GM12878 (cell line): Measurements from ENCODE around the gene FNDC3B.

ENCODE experiments used
- CTCF ChIP-seq, 3 experiments: IDR thresholded peaks in 2 of 3; conservative IDR thresholded peaks in 1 of 3; 2 replicates each; pipeline ENCODE4 v1.5.1; 2011; ENCODE audit warnings: low read depth in 3 of 3, low read length in 3 of 3, mild to moderate bottlenecking in 3 of 3, control low read depth in 2 of 3, moderate library complexity in 2 of 3, inconsistent platforms in 1 of 3, mixed read lengths in 1 of 3; ENCODE audit not compliant: control insufficient read depth in 2 of 3, insufficient read depth in 1 of 3; ENCODE audit errors: extremely low read depth in 1 of 3
- ELK1 ChIP-seq: IDR thresholded peaks from 2 replicates; pipeline ENCODE4 v1.6.1; 2012; ENCODE audit warnings: low read depth, low read length, improper control_type of control experiment
- MTA3 ChIP-seq: IDR thresholded peaks from 2 replicates; pipeline ENCODE4 v1.6.1; 2012; ENCODE audit warnings: low read length, inconsistent platforms, borderline replicate concordance
- NFXL1 ChIP-seq: fragments of 450-650 bp; IDR thresholded peaks from 2 replicates; pipeline ENCODE4 v1.6.1; 2017; ENCODE audit warnings: antibody characterized with exemption, mild to moderate bottlenecking, borderline replicate concordance
- SMC3 ChIP-seq: IDR thresholded peaks from 2 replicates; pipeline ENCODE4 v1.6.1; 2011; ENCODE audit warnings: low read length, improper control_type of control experiment, borderline replicate concordance
- YY1 ChIP-seq: IDR thresholded peaks from 2 replicates; pipeline ENCODE4 v1.6.1; 2011; ENCODE audit warnings: low read depth, mild to moderate bottlenecking, low read length
- ZNF207 ChIP-seq: fragments of 450-650 bp; IDR thresholded peaks from 2 replicates; pipeline ENCODE4 v1.6.1; 2014; ENCODE audit warnings: antibody characterized with exemption, mild to moderate bottlenecking, borderline replicate concordance
- ZNF687 ChIP-seq: fragments of 450-650 bp; IDR thresholded peaks from 2 replicates; pipeline ENCODE4 v1.6.1; 2017; ENCODE audit warnings: mild to moderate bottlenecking, moderate library complexity

- TF ChIP-seq MTA3 (no peak), CTCF (IDR thresholded peaks at IDR 0.05 in 2 of 3, conservative IDR thresholded peaks at IDR 0.05 in 1 of 3; ENCODE audit: control insufficient read depth in 2 of 3, extremely low read depth in 1 of 3, insufficient read depth in 1 of 3, low read depth in 3 of 3, low read length in 3 of 3) (no peak), ELK1 (no peak), SMC3 (no peak), YY1 (no peak), NFXL1 (no peak), ZNF687 (no peak), ZNF207 (no peak)
Measured at GRCh38 chr3:172054115-172054764, 14.9 kb downstream of the FNDC3B start.
